MM.1S (cell line): ENCODE data around the gene NIT2.

Experiments
- EZH2 ChIP-seq: fragments of 300-600 bp; sonication (generic); optimal IDR thresholded peaks from 2 replicates; pipeline ENCODE3; 2017; ENCODE audit warnings: low read depth, mild to moderate bottlenecking, antibody characterized with exemption, low read length, mixed read lengths
- EZH2phosphoT487 ChIP-seq: fragments of 300-600 bp; sonication (generic); IDR thresholded peaks from 2 replicates; pipeline ENCODE4 v1.6.1; 2018; ENCODE audit warnings: antibody characterized with exemption, low read length
- TF ChIP-seq, protein P1 (sequence below): fragments of 300-600 bp; sonication (generic); IDR thresholded peaks from 2 replicates; pipeline ENCODE4 v1.5.1; 2016; ENCODE audit warnings: antibody characterized with exemption, low read length, mixed read lengths

GRCh38 chr3:100359035-100359434, 24.5 kb downstream of the NIT2 start:
- TF ChIP-seq, protein P1, sequence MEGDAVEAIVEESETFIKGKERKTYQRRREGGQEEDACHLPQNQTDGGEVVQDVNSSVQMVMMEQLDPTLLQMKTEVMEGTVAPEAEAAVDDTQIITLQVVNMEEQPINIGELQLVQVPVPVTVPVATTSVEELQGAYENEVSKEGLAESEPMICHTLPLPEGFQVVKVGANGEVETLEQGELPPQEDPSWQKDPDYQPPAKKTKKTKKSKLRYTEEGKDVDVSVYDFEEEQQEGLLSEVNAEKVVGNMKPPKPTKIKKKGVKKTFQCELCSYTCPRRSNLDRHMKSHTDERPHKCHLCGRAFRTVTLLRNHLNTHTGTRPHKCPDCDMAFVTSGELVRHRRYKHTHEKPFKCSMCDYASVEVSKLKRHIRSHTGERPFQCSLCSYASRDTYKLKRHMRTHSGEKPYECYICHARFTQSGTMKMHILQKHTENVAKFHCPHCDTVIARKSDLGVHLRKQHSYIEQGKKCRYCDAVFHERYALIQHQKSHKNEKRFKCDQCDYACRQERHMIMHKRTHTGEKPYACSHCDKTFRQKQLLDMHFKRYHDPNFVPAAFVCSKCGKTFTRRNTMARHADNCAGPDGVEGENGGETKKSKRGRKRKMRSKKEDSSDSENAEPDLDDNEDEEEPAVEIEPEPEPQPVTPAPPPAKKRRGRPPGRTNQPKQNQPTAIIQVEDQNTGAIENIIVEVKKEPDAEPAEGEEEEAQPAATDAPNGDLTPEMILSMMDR, result no peak
- TF ChIP-seq EZH2 (no peak), EZH2phosphoT487 (no peak)
